ENCODE data around the gene SRGAP3.

- no peak for TF ChIP-seq CTCF (IDR thresholded peaks at IDR 0.05)
- no peak for TF ChIP-seq EP300 (IDR thresholded peaks at IDR 0.05)
- TF ChIP-seq POLR2AphosphoS5 (IDR thresholded peaks at IDR 0.05), result no peak
- TF ChIP-seq POLR2A (IDR thresholded peaks at IDR 0.05), result no peak
Measured at GRCh38 chr3:9206287-9206686, 43.2 kb downstream of the SRGAP3 start.
